Immature natural killer cell (primary cell): Measurements from ENCODE around the gene GAL3ST2. TPM values are rescaled to one million over a fixed set of nuclear protein-coding genes. Genes with fewer than 3 reads are reported as not detected.
"Not testable (repeated sequence)": the region's sequence is repeated elsewhere in the genome, so short reads cannot be mapped to it uniquely, and the experiment has no call there.

Experiments used
- DNase-seq, 3 donors: peaks; one replicate each; pipeline ENCODE4 v3.0.0; 2022; ENCODE audit warnings: mixed read lengths in 1 of 3
- H3K27ac Mint-ChIP-seq, 6 donors: one replicate each; pipeline ENCODE4 v1.8.0; 2020; ENCODE audit warnings: mixed read lengths in 6 of 6, mild to moderate bottlenecking in 5 of 6, inconsistent platforms in 4 of 6, moderate library complexity in 3 of 6
- H3K27me3 Mint-ChIP-seq, 3 donors: one replicate each; pipeline ENCODE4 v1.8.0; 2020 to 2021; ENCODE audit warnings: low read depth in 3 of 3, mild to moderate bottlenecking in 3 of 3, mixed read lengths in 3 of 3, moderate library complexity in 3 of 3, inconsistent platforms in 1 of 3
- H3K36me3 Mint-ChIP-seq, 3 donors: one replicate each; pipeline ENCODE4 v1.8.0; 2020; ENCODE audit warnings: mixed read lengths in 3 of 3, inconsistent platforms in 2 of 3, mild to moderate bottlenecking in 2 of 3
- H3K4me1 Mint-ChIP-seq, 2 donors: one replicate each; pipeline ENCODE4 v1.8.0; 2020; ENCODE audit warnings: inconsistent platforms in 2 of 2, mild to moderate bottlenecking in 2 of 2, mixed read lengths in 2 of 2, moderate library complexity in 1 of 2
- H3K4me3 Mint-ChIP-seq, 5 donors: one replicate each; pipeline ENCODE4 v1.8.0; 2020; ENCODE audit warnings: mild to moderate bottlenecking in 5 of 5, mixed read lengths in 5 of 5, inconsistent platforms in 3 of 5, moderate library complexity in 3 of 5
- H3K9me3 Mint-ChIP-seq, 6 donors: one replicate each; pipeline ENCODE4 v1.8.0; 2020; ENCODE audit warnings: mild to moderate bottlenecking in 6 of 6, mixed read lengths in 6 of 6, inconsistent platforms in 4 of 6, moderate library complexity in 3 of 6
- polyA plus RNA-seq, 3 donors: library from polyadenylated mRNA; unstranded; fragments of 300-500 nt; fragmentation: Illumina TruSeq; gene quantifications; one replicate each; pipeline ENCODE4 v1.2.3, GENCODE V29; 2021

Gene GAL3ST2
- polyA plus RNA-seq, 3 donors from 2014 or later = not detected

GRCh38 chr2:241806217-241806616, 29.6 kb downstream of the GAL3ST2 start:
- H3K27ac Mint-ChIP-seq, H3K27me3 Mint-ChIP-seq, DNase-seq, H3K9me3 Mint-ChIP-seq, H3K36me3 Mint-ChIP-seq, H3K4me1 Mint-ChIP-seq, H3K4me3 Mint-ChIP-seq: not testable (repeated sequence)

GRCh38 chr2:241808051-241808720, 31.6 kb downstream of the GAL3ST2 start:
- Mint-ChIP-seq H3K27ac (peak overlapping the region in 1 of 6 donors; percentile 29), H3K4me3 (peak overlapping the region in 1 of 5 donors; percentile 22), H3K9me3 (no peaks in the 10 kb centered on the region), H3K36me3 (no peaks in the 10 kb centered on the region), H3K27me3 (peaks cover 1 to 5% (median 3%) of the 10 kb centered on the region in 3 donors), H3K4me1 (peaks cover 0 to 7% of the 10 kb centered on the region in 2 donors)
- no peak for DNase-seq

- Mint-ChIP-seq H3K27ac (peak within 1 kb of the TSS in 3 of 6 donors; percentile 16 to 68 (median 24)), H3K4me3 (peak within 1 kb of the TSS in 1 of 5 donors; percentile 22), H3K36me3 (no peaks in the 10 kb centered on the region), H3K27me3 (peaks cover 0 to 4% (median 0%) of the 10 kb centered on the region in 3 donors), H3K9me3 (no peaks in the 10 kb centered on the region), H3K4me1 (peaks cover 0 to 5% of the 10 kb centered on the region in 2 donors)
- no peak for DNase-seq
Observed at GRCh38 chr2:241808721-241809382, 32.2 kb downstream of the GAL3ST2 start, which contains the start of gene NEU4. NEU4 (plus strand) TSS chr2:241809193; CDS start chr2:241814485, 5,292 bp downstream.

GRCh38 chr2:241809383-241810306, 33.0 kb downstream of the GAL3ST2 start:
- H3K27ac Mint-ChIP-seq = peak overlapping the region in 3 of 6 donors; percentile 16 to 68 (median 24)
- no peak for DNase-seq

GRCh38 chr2:241810307-241811200, 33.9 kb downstream of the GAL3ST2 start:
- DNase-seq = no peak
- no peaks in the 10 kb centered on the region for H3K36me3 Mint-ChIP-seq
- no peaks in the 10 kb centered on the region for H3K9me3 Mint-ChIP-seq
- no peak overlapping the region for H3K4me3 Mint-ChIP-seq
- H3K27ac Mint-ChIP-seq = no peak overlapping the region
- peaks cover 0 to 8% (median 2%) of the 10 kb centered on the region in 3 donors for H3K27me3 Mint-ChIP-seq
- no peaks in the 10 kb centered on the region for H3K4me1 Mint-ChIP-seq

More at GRCh38 chr2:241809383-241810306, 33.0 kb downstream of the GAL3ST2 start:
- Mint-ChIP-seq H3K4me1 (peaks cover 0 to 4% of the 10 kb centered on the region in 2 donors), H3K27me3 (peaks cover 0 to 5% (median 0%) of the 10 kb centered on the region in 3 donors), H3K4me3 (no peak overlapping the region), H3K9me3 (no peaks in the 10 kb centered on the region), H3K36me3 (no peaks in the 10 kb centered on the region)

- Mint-ChIP-seq H3K9me3 (no peaks in the 10 kb centered on the region), H3K4me1 (no peaks in the 10 kb centered on the region), H3K4me3 (no peak overlapping the region)
Observed at GRCh38 chr2:241811201-241811951, 34.8 kb downstream of the GAL3ST2 start.

GRCh38 chr2:241811952-241812729, 35.5 kb downstream of the GAL3ST2 start:
- Mint-ChIP-seq H3K27me3 (peaks cover 0 to 8% (median 2%) of the 10 kb centered on the region in 3 donors), H3K4me1 (peaks cover 0 to under 1% of the 10 kb centered on the region in 2 donors), H3K4me3 (no peak overlapping the region), H3K27ac (peak overlapping the region in 1 of 6 donors; percentile 56), H3K36me3 (no peaks in the 10 kb centered on the region), H3K9me3 (no peaks in the 10 kb centered on the region)
- DNase-seq = no peak

More at GRCh38 chr2:241811201-241811951, 34.8 kb downstream of the GAL3ST2 start:
- no peaks in the 10 kb centered on the region for H3K36me3 Mint-ChIP-seq
- DNase-seq = no peak
- peaks cover 0 to 8% (median 2%) of the 10 kb centered on the region in 3 donors for H3K27me3 Mint-ChIP-seq
- peak overlapping the region in 1 of 6 donors; percentile 56 for H3K27ac Mint-ChIP-seq

- Mint-ChIP-seq H3K4me3 (no peak overlapping the region), H3K4me1 (peaks cover 4 to 7% of the 10 kb centered on the region in 2 donors), H3K27ac (no peak overlapping the region), H3K36me3 (no peaks in the 10 kb centered on the region), H3K9me3 (no peaks in the 10 kb centered on the region), H3K27me3 (peaks cover 3 to 11% (median 5%) of the 10 kb centered on the region in 3 donors)
- no peak for DNase-seq
Observed at GRCh38 chr2:241812730-241813643, 36.4 kb downstream of the GAL3ST2 start.

- peak in 2 of 3 donors; percentile 22 to 59 for DNase-seq
- H3K4me3 Mint-ChIP-seq = no peak overlapping the region
Observed at GRCh38 chr2:241813644-241814392, 37.2 kb downstream of the GAL3ST2 start.

GRCh38 chr2:241814393-241814642, 37.7 kb downstream of the GAL3ST2 start:
- no peak for DNase-seq
- Mint-ChIP-seq H3K36me3 (no peaks in the 10 kb centered on the region), H3K27me3 (peaks cover 3 to 9% (median 5%) of the 10 kb centered on the region in 3 donors), H3K9me3 (no peaks in the 10 kb centered on the region), H3K27ac (no peak overlapping the region), H3K4me3 (no peak overlapping the region), H3K4me1 (peaks cover 4 to 7% of the 10 kb centered on the region in 2 donors)

More at GRCh38 chr2:241813644-241814392, 37.2 kb downstream of the GAL3ST2 start:
- H3K36me3 Mint-ChIP-seq = no peaks in the 10 kb centered on the region
- peaks cover 3 to 11% (median 5%) of the 10 kb centered on the region in 3 donors for H3K27me3 Mint-ChIP-seq
- H3K9me3 Mint-ChIP-seq = no peaks in the 10 kb centered on the region
- peaks cover 4 to 7% of the 10 kb centered on the region in 2 donors for H3K4me1 Mint-ChIP-seq
- peak overlapping the region in 1 of 6 donors; percentile 31 for H3K27ac Mint-ChIP-seq
